Hypothalamus (tissue), 51 donors: Measurements from ENCODE around the gene DLGAP1.
"Not testable (repeated sequence)": the region's sequence is repeated elsewhere in the genome, so short reads cannot be mapped to it uniquely, and the experiment has no call there.

Experiments used
- DNase-seq, 51 donors: peaks; one replicate each; lab custom pipeline; 2025; lab: John Stamatoyannopoulos, UW

Gene DLGAP1

DNA sequence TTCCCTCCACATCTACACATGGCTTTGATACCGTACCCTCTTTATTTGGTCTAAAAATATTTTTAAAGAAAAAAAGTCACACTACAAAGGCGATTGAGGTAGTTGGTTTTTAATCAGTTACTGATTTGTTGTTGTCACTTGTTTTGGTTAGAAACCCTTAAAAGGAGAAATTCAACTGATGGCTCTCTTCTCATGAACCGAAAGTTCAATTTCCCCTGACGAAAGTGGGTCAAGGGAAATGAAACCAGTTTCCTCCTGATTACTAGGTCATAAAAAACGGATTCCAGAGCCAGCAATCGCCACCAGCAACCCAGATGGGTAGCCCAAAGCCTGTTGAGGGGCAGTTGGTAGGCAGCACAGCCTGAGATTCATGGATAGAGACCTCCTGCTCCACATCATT, 63.2 kb downstream of the DLGAP1 start:
- no peak for DNase-seq

DNA sequence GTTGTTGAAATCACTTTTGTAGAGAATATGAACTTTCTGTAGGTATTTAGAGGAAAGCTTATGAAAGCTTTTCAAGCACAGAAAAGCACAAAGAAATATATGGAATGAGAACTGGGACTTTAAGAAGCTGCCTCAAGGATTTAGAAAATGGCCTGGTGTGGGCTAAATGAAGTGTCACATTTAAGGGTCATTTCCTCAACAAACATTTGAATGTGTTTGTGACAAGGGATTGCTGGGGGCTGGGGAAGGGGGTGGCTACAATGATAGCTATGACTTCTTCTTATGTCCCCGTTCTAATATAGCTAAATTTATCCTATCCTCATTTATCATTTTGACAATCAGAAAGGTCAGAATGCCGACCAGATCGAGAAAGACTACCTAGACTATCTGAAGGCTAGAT, 69.2 kb downstream of the DLGAP1 start:
- DNase-seq = no peak

DNA sequence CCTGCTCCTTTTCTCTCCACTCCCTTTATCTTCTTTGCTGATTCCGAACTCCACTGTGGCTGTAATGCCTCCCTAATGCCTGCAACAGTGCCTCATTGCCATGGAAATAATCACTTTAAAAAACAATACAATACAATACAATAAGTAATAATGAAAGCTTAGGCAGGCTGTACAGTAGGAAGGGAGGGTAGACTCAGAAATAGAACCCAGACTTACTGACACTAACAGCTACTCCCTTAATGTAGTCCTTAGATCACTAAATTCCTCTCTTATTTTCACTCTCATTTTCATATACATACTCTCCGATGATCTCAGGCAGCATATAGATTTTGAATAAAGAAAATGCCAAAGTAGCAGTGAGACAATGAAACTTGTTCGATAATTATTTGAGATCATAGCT, 70.2 kb downstream of the DLGAP1 start:
- no peak for DNase-seq

DNA sequence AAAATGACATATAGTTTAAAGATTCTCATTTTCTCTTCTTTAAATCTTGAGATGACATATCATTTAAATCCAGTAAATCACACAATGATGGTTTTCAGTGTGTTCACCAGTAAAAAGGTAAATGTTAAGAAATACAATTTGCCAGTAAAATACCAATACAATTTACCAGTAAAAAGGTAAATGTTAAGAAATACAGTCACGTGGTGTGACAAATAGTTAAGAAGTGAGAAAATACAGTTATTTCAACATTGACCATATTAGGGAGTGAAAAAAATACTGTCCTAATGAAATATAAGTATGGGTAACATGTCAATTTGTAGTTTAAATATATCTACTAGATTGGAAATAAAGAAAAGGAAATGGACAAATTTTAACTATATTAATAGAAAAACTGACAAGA, 80.5 kb downstream of the DLGAP1 start:
- no peak for DNase-seq

DNA sequence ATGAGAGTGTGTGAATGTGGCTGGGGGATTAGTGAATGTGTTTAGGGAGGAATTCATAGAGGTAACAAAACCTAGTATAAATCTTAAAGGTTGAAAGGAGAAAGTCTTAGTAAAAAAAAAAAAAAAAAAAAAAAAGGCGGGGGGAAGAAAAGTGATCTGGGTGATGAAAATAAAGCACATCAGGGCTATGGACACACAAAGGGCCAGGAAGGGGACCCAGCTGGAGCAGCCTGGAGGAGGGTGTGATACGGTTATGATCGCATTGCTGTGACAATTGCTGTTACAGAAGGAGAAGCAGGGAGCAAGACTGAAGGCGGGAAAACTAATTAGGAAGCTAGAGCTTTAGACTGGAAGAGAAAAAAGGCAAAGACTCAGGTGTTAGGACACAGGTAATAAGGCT, 85.4 kb downstream of the DLGAP1 start:
- no peak for DNase-seq

DNA sequence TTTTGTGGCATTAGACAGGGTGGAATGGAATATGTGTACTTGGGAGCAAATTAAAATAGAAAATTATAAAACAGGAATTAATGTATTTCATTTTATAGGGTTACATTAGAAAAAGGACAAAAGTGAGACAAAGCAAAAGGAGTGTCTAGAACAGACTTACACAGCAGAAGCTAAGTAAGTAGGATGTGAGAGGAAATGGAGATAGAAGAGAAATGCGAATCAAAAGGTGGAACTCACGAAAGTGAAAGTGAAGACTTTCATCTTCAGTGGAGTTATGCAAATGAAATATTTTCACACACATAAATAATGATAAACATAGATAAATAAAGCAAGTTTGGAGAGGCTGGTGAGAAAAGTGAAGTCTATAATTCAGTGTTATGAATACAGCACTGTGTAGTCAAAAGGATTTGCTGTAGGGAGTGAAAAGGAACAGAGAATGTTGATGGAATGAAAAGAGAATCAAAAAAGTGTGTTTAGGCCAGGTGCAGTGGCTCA, 94.8 kb downstream of the DLGAP1 start:
- no peak for DNase-seq

DNA sequence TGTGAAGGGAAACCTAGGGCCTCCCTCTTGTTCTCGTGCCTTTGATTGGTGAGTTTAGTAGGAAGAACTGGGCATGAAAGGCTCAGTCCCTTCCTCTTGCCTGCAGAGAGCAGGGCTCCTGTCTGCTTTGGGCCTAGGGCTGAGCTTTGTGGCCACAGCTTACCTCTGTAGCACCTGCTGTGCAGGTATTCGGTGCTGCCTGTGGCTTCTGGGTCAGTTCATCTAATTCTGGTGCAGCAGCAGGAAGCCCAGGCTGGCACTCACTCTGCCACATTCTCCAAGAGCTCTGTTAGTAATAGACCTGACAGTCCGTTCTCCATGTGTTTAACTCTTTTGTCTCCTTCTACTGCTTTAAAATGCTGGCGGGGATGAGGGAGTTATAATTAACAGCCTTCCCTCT, 96.5 kb downstream of the DLGAP1 start:
- DNase-seq = no peak

DNA sequence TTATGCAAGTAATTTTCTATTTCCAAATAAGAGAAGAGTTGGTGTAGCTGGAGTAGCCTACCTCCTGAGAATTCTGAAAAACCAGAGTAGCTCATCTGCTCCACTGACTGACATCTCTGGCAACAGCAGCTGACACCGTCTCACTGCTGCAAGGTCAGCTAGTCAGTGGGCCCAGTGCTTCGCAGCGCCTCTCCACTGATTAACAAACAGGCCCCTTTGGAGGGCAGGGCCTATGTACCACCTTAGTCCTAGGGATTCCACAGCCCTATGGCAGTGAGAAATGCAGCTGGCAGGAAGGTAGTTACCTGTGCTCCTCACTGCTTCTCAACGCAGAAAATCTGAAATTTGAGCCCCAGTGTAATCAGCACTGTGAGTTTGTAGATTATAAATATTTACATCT, 97.5 kb downstream of the DLGAP1 start:
- no peak for DNase-seq

DNA sequence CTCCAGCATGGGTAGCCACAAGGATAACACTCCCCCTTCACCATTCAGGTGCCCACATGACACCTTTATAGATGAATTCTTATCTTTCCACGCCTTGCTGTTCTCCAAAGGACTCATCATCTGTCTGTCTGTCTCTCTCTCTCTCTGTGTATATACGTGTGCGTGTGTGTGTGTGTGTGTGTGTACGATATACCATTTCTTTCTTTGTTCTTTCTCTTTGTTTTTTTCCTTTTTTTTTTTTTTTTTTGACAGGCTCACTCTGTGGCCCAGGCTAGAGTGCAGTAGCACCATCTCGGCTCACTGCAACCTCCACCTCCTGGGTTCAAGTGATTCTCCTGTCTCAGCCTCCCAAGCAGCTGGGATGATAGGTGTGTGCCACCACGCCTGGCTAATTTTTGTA, 98.2 kb downstream of the DLGAP1 start:
- no peak for DNase-seq

DNA sequence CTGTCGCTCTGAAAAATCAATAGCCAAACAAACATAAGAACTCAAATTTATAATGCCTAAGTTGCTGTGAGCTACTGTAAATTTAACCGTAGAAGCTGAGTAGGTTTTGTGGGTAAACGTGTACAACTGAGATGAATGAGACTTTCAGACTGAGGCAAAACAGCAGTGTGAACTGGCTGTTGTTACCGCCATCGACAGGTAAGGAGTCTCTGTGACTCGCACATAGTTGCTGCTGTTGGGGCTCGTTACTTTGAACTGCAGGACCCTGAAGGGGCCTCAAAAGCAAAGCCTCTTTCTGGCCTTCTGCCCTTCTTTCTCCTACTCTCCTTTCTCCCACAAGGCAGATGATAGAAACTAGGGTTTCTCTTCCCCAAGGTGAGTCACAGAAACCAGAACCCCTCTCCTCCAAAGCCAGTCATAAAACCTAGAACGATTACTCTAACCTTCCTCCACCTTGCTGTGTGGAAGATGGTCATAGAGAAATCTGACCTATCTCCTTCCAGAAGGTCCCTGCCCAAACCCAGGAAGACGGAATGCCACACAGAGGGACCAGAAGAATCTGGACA, 101.2 kb downstream of the DLGAP1 start:
- no peak for DNase-seq

DNA sequence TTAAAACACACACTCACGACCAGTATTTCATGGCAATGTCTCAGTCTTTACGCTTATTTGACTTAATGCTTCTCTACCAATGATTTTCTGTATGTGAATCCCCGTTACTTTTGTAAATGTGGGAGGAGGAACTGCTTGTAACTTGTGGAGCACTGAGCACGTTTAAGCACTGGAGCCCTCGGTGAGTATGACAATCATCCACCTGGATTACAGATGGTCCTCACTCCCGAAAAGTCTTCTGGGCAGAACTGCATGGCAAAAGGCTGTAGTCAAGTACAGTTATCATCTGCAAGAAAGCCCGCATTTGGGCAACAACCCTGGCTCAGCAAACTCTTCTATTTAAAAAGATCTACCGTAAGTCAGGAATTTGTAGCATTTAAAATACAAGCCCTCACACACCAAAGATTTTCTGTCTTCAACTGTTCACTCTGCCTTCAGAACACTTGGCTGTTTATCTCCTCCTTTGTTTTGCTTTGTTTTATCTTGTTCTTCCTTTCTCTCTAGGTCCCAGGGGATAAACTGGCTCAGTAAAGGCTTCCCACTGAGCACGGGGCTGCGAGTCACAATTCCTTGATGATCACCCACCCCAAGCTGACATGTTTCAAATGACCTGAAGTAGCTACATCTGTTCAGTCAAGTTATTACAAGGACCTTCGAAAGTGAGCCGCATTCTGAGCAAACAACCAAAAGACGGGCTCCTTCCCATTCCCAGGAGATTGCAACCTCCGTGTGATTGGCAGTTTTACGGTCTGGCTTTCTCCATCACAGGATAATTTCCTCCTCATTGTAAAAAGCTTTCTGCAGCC, 102.2 kb downstream of the DLGAP1 start:
- DNase-seq = no peak

DNA sequence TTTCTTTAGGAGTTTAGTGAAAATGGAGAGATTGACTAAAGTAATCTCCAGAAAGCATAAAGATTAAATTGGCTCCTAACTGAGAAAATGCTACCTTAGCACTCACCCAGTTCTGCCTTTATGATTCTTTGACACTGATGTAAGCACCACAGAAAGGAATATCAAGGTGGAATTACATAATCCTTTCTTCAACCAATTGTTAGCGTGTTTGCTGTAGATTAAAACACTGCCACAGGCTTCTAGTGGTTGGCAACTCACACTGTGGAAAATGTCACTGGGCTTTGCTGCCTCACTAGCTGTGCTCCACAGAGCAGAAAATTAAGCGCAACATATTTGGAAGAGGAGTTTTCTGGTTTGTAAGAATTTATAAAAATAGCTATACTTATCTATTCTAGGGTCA, 104.1 kb downstream of the DLGAP1 start:
- DNase-seq = no peak

DNA sequence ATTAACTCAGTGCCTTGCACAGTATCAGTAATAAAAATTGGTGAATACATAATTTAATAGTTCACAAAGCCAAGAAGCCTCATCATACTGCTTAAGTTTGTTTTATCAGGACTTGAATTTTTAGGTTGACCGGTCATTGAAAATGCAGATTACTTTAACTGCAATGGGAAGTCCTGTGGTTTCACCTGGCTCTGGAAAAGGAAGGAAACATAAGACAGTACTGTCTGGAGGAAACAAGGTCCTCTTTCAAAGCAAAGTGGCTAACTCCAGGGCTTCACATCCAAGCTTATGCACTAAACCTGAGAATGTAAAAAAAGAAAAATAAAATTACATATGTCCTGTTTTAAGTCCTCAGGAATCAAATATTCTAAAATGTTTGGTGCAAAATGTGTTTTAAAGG, 119.7 kb downstream of the DLGAP1 start:
- DNase-seq = no peak

DNA sequence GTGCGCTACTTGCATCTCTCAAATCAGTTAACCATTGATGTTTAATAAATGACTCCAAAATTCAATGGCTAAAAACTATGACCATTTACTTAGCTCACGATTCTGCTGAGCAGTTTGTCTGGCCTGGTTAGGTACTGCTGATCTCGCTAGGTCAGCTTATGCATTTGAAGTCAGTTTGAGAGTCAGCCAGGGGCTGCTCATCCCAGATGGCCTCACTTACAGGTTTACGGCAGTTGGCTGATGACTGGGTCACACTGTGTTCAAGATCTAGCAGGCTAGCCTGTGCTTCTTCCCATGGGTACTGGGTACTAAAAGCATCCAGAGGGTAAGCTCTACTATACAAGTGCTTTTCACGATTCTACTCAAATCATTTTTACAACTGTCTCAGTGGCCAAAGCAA, 122.1 kb downstream of the DLGAP1 start:
- no peak for DNase-seq

DNA sequence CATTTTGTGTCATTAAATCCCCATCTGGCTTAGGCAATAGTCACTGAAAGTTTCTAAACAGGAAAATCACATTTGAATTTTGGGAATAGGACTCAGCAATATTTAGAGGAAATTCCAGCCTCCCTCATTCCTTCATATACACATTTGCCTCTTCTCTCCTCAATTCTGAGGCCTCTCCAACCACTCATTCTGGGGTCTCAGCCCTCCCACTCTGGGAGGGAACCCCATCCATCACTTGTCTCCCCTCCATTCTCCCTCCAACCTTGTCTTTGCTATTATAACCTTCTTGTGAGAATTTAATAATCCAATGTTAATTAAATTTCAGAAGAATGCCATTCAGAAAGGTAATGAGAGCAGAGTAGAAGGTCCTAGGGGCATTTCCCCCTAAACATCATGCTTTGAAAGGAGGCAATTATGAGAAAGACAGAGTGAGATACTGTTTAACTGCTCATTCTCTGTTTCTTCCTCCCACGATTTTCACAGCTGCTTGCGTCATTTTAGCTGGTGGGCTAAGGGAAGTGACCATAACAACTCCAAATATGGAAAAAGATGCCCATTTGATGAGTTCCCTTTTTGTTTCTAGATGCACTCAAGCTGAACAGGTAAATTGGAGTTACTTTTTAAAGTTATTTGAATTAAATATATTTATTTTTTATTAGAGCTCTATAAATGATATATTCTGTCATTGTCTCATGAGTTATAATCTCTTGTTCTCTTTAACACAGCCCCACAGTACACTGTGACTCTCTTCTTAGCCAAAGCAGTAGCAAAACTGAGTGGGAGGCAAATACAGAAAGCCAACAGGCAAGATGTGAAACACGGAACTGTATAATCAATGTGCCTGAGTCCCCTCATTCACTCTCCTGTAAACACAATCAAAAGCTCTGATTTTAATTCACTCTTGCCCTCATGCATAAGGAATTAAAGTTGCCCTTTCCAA, 135.1 kb downstream of the DLGAP1 start:
- peak in 1 of 51 donors; percentile 6 for DNase-seq

DNA sequence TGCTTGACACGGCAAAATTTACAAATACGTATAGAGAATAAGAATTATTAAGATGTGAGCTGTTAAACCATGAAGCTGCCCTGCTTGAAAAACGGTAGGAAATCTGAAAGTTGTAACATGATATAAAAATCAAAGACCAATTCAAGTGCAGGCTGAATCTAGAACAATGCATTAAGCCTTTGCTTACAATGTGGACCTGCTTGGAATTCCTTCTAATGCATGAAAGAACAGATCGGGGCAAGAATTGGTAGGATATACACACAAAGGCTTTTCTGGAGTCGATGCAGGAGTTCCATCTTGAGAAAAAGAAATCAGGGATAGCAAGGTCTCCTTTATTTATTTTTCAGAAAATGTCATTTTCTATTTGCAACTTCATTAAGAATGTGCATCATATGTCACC, 136.8 kb downstream of the DLGAP1 start:
- no peak for DNase-seq

DNA sequence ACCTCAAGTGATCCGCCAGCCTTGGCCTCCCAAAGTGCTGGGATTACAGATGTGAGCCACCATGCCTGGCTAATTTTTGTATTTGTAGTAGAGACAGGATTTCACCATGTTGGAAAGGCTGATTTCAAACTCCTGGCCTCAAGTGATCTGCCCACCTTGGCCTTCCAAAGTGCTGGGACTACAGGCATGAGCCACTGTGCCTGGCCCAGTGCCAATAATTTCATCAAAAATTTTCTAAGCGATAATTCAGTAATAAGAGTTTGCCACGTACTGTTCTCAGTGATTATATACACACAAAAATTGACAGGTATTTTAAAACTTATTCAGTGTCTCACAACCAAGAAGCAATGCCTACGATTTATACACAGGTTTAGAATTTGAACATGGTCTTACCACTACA, 143.2 kb downstream of the DLGAP1 start:
- DNase-seq = not testable (repeated sequence)

DNA sequence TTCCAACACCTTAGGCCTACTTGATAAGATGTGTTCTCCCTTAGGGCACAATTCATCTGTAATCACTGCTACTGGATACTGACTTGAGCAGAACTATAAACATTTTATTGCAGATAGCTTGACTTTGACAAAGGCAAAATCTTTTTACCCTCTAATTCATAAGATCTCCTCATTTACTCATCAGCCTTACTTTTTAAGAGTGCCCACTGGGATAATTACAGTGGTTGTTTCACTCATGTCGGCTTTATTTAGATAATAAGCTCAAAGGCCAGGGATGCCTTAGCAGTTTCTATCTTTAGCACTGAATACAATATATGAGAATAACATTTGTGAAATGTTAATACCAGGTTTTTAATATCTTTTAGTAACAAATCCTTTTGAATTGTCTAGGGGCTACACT, 144.0 kb downstream of the DLGAP1 start:
- no peak for DNase-seq

DNA sequence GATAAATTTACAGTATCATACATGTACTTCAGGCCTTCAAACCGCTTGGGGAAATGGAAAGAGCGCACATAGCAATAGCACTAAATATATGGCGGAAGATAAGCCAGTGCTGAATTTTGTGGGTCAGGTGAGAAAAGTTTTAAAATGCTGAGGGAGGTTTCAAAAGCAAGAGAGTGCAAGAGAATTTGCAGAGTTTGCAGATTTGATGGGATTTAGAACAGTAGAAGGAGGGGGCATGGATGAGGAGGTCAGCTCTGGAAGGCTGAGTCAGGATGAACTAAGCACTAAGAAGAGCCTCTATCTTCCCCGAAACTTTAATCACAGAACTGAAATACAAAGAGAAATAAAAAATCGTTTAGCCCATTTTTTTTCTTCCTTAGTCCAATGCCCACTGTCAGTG, 145.9 kb downstream of the DLGAP1 start:
- no peak for DNase-seq

DNA sequence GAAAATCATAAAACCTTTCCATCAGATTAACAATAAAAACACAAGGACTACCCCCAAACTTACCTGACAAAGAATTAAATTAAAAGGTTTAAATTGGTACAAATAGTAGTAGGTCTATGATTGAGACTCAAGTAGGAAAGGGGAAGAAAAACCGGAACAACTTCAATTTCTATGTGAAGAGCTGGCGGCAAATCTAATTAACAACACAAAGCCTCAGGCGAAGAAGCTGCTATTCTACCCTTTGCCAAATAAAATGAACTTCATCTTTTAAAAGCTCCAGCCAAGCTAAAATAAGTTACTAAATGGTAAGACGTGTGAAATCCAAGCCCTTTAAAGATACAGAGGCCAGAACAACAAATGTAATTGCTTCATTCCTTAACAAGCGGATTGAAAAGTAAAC, 146.5 kb downstream of the DLGAP1 start:
- DNase-seq = no peak

DNA sequence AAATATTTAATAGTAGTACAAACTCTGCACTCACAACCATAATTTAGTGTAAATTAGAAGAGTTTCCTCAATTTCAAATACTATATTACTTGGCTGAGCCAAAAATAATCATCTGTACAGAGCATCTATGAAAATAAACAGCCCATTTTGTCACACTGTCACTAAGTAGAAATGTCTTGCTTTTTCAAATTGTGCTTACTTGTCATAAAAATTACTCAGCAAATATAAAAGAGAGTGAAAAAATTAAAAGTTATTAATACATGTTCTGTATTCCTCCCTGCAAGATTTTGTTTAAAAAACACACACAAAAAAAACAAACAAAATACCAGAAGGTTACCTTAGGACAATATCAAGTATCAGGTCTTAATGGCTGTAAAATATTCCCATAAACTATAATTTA, 155.7 kb downstream of the DLGAP1 start:
- no peak for DNase-seq
